IMR-90 (cell line): Measurements from ENCODE around the gene ESR2. TPM values are rescaled to one million over a fixed set of nuclear protein-coding genes. Genes with fewer than 3 reads are reported as not detected.

Experiments
- ATAC-seq: fragments of 200-7000 bp; cut with Tn5 transposase; 2 replicates; pipeline ENCODE4 v1.9.1; 2020; ENCODE audit warnings: low read depth, mild to moderate bottlenecking, moderate library complexity
- BruUV-seq: library from RNA; stranded (reverse); fragments of 400-500 nt; replicated peaks from 2 replicates; lab custom pipeline; 2021; lab: Mats Ljungman, UMichigan
- CTCF ChIA-PET: fragments of 300-600 bp; formaldehyde crosslinking; extraction: SDS; loops from one replicate; lab custom pipeline; 2021; ENCODE audit warnings: antibody characterized with exemption; lab: Yijun Ruan, JAX
- POLR2A ChIA-PET: fragments of 300-600 bp; sonication (Branson Sonifier 250); formaldehyde crosslinking; loops from one replicate; lab custom pipeline; 2022; ENCODE audit warnings: antibody characterized with exemption; ENCODE audit not compliant: unreplicated experiment; lab: Charles Lee
- DNase-seq: peaks from one replicate; pipeline ENCODE4 v3.0.0; 2013
- H2AFZ ChIP-seq: replicated peaks from 2 replicates; pipeline ENCODE3; 2013; ENCODE audit warnings: low read length, mild to moderate bottlenecking; ENCODE audit not compliant: poor library complexity
- H2AK5ac ChIP-seq: 2 replicates; pipeline ENCODE4 v1.6.1; 2013; ENCODE audit warnings: low read depth, low read length, inconsistent platforms
- H2AK9ac ChIP-seq: replicated peaks from 2 replicates; pipeline ENCODE3; 2013; ENCODE audit warnings: mild to moderate bottlenecking, low read depth, low read length, moderate library complexity; ENCODE audit not compliant: poor library complexity
- H2BK120ac ChIP-seq: 2 replicates; pipeline ENCODE4 v1.6.1; 2013; ENCODE audit warnings: low read depth, low read length, inconsistent platforms
- H2BK15ac ChIP-seq: 3 replicates; pipeline ENCODE4 v1.6.1; 2013; ENCODE audit warnings: low read depth, low read length, inconsistent platforms
- H2BK20ac ChIP-seq: 2 replicates; pipeline ENCODE4 v1.6.1; 2013; ENCODE audit warnings: low read depth, mild to moderate bottlenecking, inconsistent platforms, low read length, moderate library complexity
- H2BK5ac ChIP-seq: 2 replicates; pipeline ENCODE4 v1.6.1; 2013; ENCODE audit warnings: mild to moderate bottlenecking, low read depth, low read length, inconsistent platforms; ENCODE audit not compliant: poor library complexity, severe bottlenecking
- H3K14ac ChIP-seq: replicated peaks from 2 replicates; pipeline ENCODE4 v1.6.1; 2013; ENCODE audit warnings: low read depth, low read length, inconsistent platforms
- H3K18ac ChIP-seq: 2 replicates; pipeline ENCODE4 v1.6.1; 2013; ENCODE audit warnings: low read depth, low read length, control low read depth
- H3K23ac ChIP-seq: 2 replicates; pipeline ENCODE4 v1.6.1; 2013; ENCODE audit warnings: low read depth, low read length, inconsistent platforms
- H3K27ac ChIP-seq: 2 replicates; pipeline ENCODE4 v1.5.1; 2013; ENCODE audit warnings: mild to moderate bottlenecking, control low read depth, low read length; ENCODE audit not compliant: insufficient read depth
- H3K27me3 ChIP-seq: 2 replicates; pipeline ENCODE4 v1.6.1; 2013; ENCODE audit warnings: low read length; ENCODE audit not compliant: control insufficient read depth, insufficient read depth
- H3K36me3 ChIP-seq: 2 replicates; pipeline ENCODE4 v1.6.1; 2013; ENCODE audit warnings: low read length, mixed read lengths; ENCODE audit not compliant: control insufficient read depth, insufficient read depth
- H3K4ac ChIP-seq: 2 replicates; pipeline ENCODE4 v1.6.1; 2013; ENCODE audit warnings: low read depth, low read length, inconsistent platforms
- H3K4me1 ChIP-seq: 2 replicates; pipeline ENCODE4 v1.6.1; 2013; ENCODE audit warnings: low read length, mixed read lengths; ENCODE audit not compliant: control insufficient read depth, insufficient read depth
- H3K4me2 ChIP-seq: 2 replicates; pipeline ENCODE4 v1.6.1; 2013; ENCODE audit warnings: low read depth, mild to moderate bottlenecking, control low read depth, low read length, moderate library complexity
- H3K4me3 ChIP-seq: 2 replicates; pipeline ENCODE4 v1.5.1; 2013; ENCODE audit warnings: low read depth, mild to moderate bottlenecking, control low read depth, low read length, moderate library complexity; ENCODE audit not compliant: insufficient read depth
- H3K56ac ChIP-seq: 2 replicates; pipeline ENCODE4 v1.6.1; 2013; ENCODE audit warnings: low read length, inconsistent platforms; ENCODE audit not compliant: insufficient read depth; ENCODE audit errors: extremely low read depth
- H3K79me1 ChIP-seq, 2 experiments: 2 replicates each; pipeline ENCODE4 v1.6.1; 2013; ENCODE audit warnings: low read length in 2 of 2, inconsistent platforms in 1 of 2, low read depth in 1 of 2
- H3K9ac ChIP-seq: 2 replicates; pipeline ENCODE4 v1.6.1; 2013; ENCODE audit warnings: low read depth, low read length, control low read depth
- H3K9me1 ChIP-seq: 2 replicates; pipeline ENCODE4 v1.6.1; 2013; ENCODE audit warnings: low read length, inconsistent platforms; ENCODE audit not compliant: insufficient read depth
- H3K9me3 ChIP-seq: 2 replicates; pipeline ENCODE4 v1.6.1; 2013; ENCODE audit warnings: low read length; ENCODE audit not compliant: control insufficient read depth, insufficient read depth
- H4K20me1 ChIP-seq: 2 replicates; pipeline ENCODE4 v1.6.1; 2013; ENCODE audit warnings: low read length, inconsistent platforms; ENCODE audit not compliant: insufficient read depth
- H4K5ac ChIP-seq: 2 replicates; pipeline ENCODE4 v1.6.1; 2013; ENCODE audit warnings: mild to moderate bottlenecking, low read depth, low read length, control low read depth
- H4K8ac ChIP-seq, 2 experiments: 2 replicates each; pipeline ENCODE4 v1.6.1; 2013; ENCODE audit warnings: low read depth in 2 of 2, low read length in 2 of 2, control low read depth in 1 of 2, inconsistent platforms in 1 of 2
- H4K91ac ChIP-seq: 2 replicates; pipeline ENCODE4 v1.6.1; 2013; ENCODE audit warnings: low read depth, low read length, inconsistent platforms; ENCODE audit not compliant: insufficient read depth
- CEBPB ChIP-seq: IDR thresholded peaks from 2 replicates; pipeline ENCODE4 v1.6.1; 2012; ENCODE audit warnings: low read depth, low read length, improper control_type of control experiment
- CHD1 ChIP-seq: IDR thresholded peaks from 2 replicates; pipeline ENCODE4 v1.6.1; 2012; ENCODE audit warnings: low read depth, low read length, improper control_type of control experiment
- MXI1 ChIP-seq: IDR thresholded peaks from 2 replicates; pipeline ENCODE4 v1.6.1; 2012; ENCODE audit warnings: low read depth, mild to moderate bottlenecking, low read length, moderate library complexity, borderline replicate concordance
- NFE2L2 ChIP-seq: fragments of 150-350 bp; IDR thresholded peaks from 2 replicates; pipeline ENCODE4 v1.6.1; 2016; ENCODE audit warnings: low read depth, mild to moderate bottlenecking, low read length
- RCOR1 ChIP-seq: IDR thresholded peaks from 2 replicates; pipeline ENCODE4 v1.6.1; 2012; ENCODE audit warnings: mild to moderate bottlenecking, low read length, improper control_type of control experiment; ENCODE audit not compliant: insufficient replicate concordance
- RFX5 ChIP-seq: IDR thresholded peaks from 2 replicates; pipeline ENCODE4 v1.8.0; 2012; ENCODE audit warnings: low read depth, mild to moderate bottlenecking, low read length, moderate library complexity
- whole genome bisulfite sequencing, 2 experiments: methylation state at CpG; one replicate each; pipeline versions ENCODE4 v1.1.5 to v1.1.7; 2013; ENCODE audit warnings: missing lambda C conversion rate in 2 of 2; ENCODE audit not compliant: insufficient read length in 1 of 2; ENCODE audit errors: extremely low coverage in 2 of 2; 5-methylcytosine and 5-hydroxymethylcytosine counted together
- dilution Hi-C: fragments of 300-500 bp; cut with HindIII; formaldehyde crosslinking; loops from one replicate; pipeline ENCODE4 v1.14.3; 2018; ENCODE audit warnings: low sequenced_read_pairs; ENCODE audit not compliant: unreplicated experiment
- in situ Hi-C: fragments of 300-500 bp; cut with MboI; formaldehyde crosslinking; loops from 3 replicates; pipeline ENCODE4 v1.14.3; 2019; ENCODE audit warnings: low sequenced_read_pairs, inconsistent platforms, mixed read lengths
- intact Hi-C: fragments of 100-400 bp; cut with micrococcal nuclease; formaldehyde crosslinking; loops from 2 replicates; pipeline ENCODE4 v1.10.0; 2022
- polyA plus RNA-seq, 3 experiments: library from polyadenylated mRNA; depleted of rRNA; stranded (reverse); fragments of >200 nt; gene quantifications; 2 replicates each; pipeline ENCODE4 v1.2.3, GENCODE V29; 2012; ENCODE audit warnings: low replicate concordance in 1 of 3
- total RNA-seq: library from RNA; depleted of rRNA; stranded (reverse); fragments of >200 nt; gene quantifications from 2 replicates; pipeline ENCODE4 v1.2.3, GENCODE V29; 2012
- TF ChIP-seq, protein P1 (sequence below): conservative IDR thresholded peaks from 2 replicates; pipeline ENCODE4 v1.5.1; 2012; ENCODE audit warnings: mild to moderate bottlenecking, low read depth, low read length, improper control_type of control experiment

Gene ESR2
- total and polyA plus RNA-seq, 2 of the 4 experiments (the other 2 are of a cell fraction), result under 0.01 to 0.03 TPM

DNA sequence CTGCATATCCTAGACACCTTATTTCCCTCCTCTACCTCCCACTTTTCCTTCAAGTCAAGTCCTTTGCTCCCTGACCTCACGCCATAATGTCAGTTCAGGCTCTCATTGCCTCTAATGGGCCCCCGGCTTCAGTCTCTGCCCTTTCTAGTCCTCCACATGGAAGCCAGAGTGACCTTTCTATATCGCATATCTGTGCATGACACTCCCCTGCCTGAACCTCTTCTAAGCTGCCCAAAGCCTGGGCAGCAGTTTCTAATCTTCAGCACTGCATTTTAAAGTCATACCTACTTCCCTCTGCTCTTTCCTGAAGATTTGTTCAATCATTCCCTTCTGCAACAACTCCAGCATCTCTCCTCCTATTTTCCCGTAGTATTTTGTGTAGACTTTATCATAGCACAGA, 45.5 kb downstream of the ESR2 start:
- dilution Hi-C loops, result no loop called here
- H3K79me1 ChIP-seq, result no peaks in the 10 kb centered on the region
- ChIA-PET CTCF (no interaction called here), POLR2A (no interaction called here)
- in situ Hi-C loops, result no loop called here
- H3K36me3 ChIP-seq, result no peaks in the 10 kb centered on the region
- peaks cover 3% of the 10 kb centered on the region; the same call in 1 of the 2 replicates for H3K4me1 ChIP-seq
- H2BK15ac ChIP-seq, result no peak overlapping the region
- no peak overlapping the region for H2AK9ac ChIP-seq
- H3K9ac ChIP-seq, result no peak overlapping the region
- H4K8ac ChIP-seq, result no peak overlapping the region
- H2BK20ac ChIP-seq, result 0 out of 2 replicates have a peak overlapping the region, but pooled peaks have one; percentile 29
- DNase-seq (no peak), ATAC-seq (no peak)
- WGBS, 2 experiments, result 78% methylated on average over 3 of the region's 4 CpGs; no CpG with 5 or more reads in 1 of the 2 experiments
- no peak overlapping the region for H2BK5ac ChIP-seq
- H3K4me3 ChIP-seq, result no peak overlapping the region
- H3K18ac ChIP-seq, result no peak overlapping the region
- no peak overlapping the region for H3K27ac ChIP-seq
- no peak overlapping the region for H3K56ac ChIP-seq
- no peak overlapping the region for H2AFZ ChIP-seq
- H4K20me1 ChIP-seq, result no peaks in the 10 kb centered on the region
- peaks cover 3% of the 10 kb centered on the region; the same call in 1 of the 2 replicates for H3K9me1 ChIP-seq
- H2AK5ac ChIP-seq, result no peak overlapping the region
- TF ChIP-seq RCOR1 (no peak), CEBPB (no peak), NFE2L2 (no peak), MXI1 (no peak), CHD1 (no peak), RFX5 (no peak)
- TF ChIP-seq, protein P1, sequence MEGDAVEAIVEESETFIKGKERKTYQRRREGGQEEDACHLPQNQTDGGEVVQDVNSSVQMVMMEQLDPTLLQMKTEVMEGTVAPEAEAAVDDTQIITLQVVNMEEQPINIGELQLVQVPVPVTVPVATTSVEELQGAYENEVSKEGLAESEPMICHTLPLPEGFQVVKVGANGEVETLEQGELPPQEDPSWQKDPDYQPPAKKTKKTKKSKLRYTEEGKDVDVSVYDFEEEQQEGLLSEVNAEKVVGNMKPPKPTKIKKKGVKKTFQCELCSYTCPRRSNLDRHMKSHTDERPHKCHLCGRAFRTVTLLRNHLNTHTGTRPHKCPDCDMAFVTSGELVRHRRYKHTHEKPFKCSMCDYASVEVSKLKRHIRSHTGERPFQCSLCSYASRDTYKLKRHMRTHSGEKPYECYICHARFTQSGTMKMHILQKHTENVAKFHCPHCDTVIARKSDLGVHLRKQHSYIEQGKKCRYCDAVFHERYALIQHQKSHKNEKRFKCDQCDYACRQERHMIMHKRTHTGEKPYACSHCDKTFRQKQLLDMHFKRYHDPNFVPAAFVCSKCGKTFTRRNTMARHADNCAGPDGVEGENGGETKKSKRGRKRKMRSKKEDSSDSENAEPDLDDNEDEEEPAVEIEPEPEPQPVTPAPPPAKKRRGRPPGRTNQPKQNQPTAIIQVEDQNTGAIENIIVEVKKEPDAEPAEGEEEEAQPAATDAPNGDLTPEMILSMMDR, result no peak
- intact Hi-C loops, result no loop called here
- no peaks in the 10 kb centered on the region for H3K27me3 ChIP-seq
- H3K14ac ChIP-seq, result no peak overlapping the region
- no peak overlapping the region for H3K4me2 ChIP-seq
- no peaks in the 10 kb centered on the region for H3K9me3 ChIP-seq
- H4K5ac ChIP-seq, result no peak overlapping the region
- peak overlapping the region; percentile 34; the same call in 1 of the 2 replicates for H3K4ac ChIP-seq
- H4K91ac ChIP-seq, result no peak overlapping the region; the same call in 1 of the 2 replicates
- H3K23ac ChIP-seq, result no peak overlapping the region
- no peak overlapping the region for H2BK120ac ChIP-seq
- BruUV-seq, result no TSS peak
